ENCODE results near the gene PRDM16. TPM values are rescaled to one million over a fixed set of nuclear protein-coding genes. Genes with fewer than 3 reads are reported as not detected.

Gene PRDM16
- total RNA-seq, 4 donors from 2014 or later, result 15.7 to 54.3 (median 27.6) TPM

DNA sequence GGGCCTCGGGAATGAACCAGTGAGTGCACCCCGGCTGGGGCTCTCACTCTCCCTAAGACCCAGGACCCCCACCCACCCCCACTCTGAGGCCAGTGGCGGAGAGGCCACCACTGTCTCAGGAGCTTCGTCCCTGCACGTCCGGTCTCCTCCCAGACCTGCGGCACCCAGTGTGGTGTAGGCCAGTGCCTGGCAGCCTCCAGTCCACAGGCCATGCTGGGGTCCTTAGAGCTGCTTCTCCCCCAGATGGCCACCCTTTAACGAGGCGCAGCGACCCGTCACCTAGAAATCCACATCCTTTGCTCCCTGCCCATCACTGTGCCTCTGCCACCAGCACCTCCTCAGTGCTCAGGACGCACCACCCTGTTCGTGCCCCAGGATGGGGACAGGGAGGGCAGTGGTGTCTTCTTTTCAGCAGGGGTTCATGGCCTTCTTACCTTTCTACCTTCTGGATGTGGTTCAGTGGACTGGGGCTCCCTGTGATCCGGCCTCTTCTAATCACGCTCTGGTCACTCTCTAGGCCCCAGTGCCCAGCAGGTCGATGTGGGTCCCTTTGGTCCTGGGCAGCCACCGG is 253.5 kb downstream of the PRDM16 start:
- 76 to 82% methylated on average over 17 of the region's 17 CpGs for WGBS, 2 donors
- H3K27me3 ChIP-seq, result no peaks in the 10 kb centered on the region
- H3K9me3 ChIP-seq, result no peaks in the 10 kb centered on the region
- peak overlapping the region; percentile 24 to 87 (median 70) for H3K27ac ChIP-seq
- H3K4me1 ChIP-seq, result peaks cover 35 to 50% of the 10 kb centered on the region in 2 donors
- H3K36me3 ChIP-seq, result no peaks in the 10 kb centered on the region
- DNase-seq, result no peak
- intact Hi-C loops (cut with DNase I), result no loop called here
- TF ChIP-seq POLR2A (IDR thresholded peaks at IDR 0.05) (no peak), CTCF (IDR thresholded peaks at IDR 0.05) (no peak)
- no peak overlapping the region for H3K4me3 ChIP-seq (replicated peaks in 1 of 3)

- intact Hi-C loops (cut with DNase I), result no loop called here
- no peak overlapping the region for H3K4me3 ChIP-seq (replicated peaks in 1 of 3)
- no peaks in the 10 kb centered on the region for H3K9me3 ChIP-seq
- DNase-seq, result peak; percentile 97
- H3K4me1 ChIP-seq, result peaks cover 35 to 56% of the 10 kb centered on the region in 2 donors
- no peaks in the 10 kb centered on the region for H3K27me3 ChIP-seq
- TF ChIP-seq POLR2A (IDR thresholded peaks at IDR 0.05) (peak in 1 of 2 donors; percentile 72), CTCF (IDR thresholded peaks at IDR 0.05) (peak in 1 of 6 experiments; percentile 9)
- peak overlapping the region; percentile 70 to 87 (median 78) for H3K27ac ChIP-seq
- 31 to 33% methylated on average over 23 to 30 of the region's 40 CpGs for WGBS, 2 donors
- H3K36me3 ChIP-seq, result no peaks in the 10 kb centered on the region
Observed at GRCh38 chr1:3323021-3323795, 254.2 kb downstream of the PRDM16 start.

GRCh38 chr1:3323796-3324703 is 255.0 kb downstream of the PRDM16 start:
- H3K9me3 ChIP-seq, result no peaks in the 10 kb centered on the region
- peak overlapping the region; percentile 70 to 86 (median 78) for H3K27ac ChIP-seq
- peaks cover 35 to 60% of the 10 kb centered on the region in 2 donors for H3K4me1 ChIP-seq
- H3K4me3 ChIP-seq (replicated peaks in 1 of 3), result no peak overlapping the region
- intact Hi-C loops (cut with DNase I), result no loop called here
- 56 to 68% methylated on average over 17 to 21 of the region's 26 CpGs for WGBS, 2 donors
- no peaks in the 10 kb centered on the region for H3K27me3 ChIP-seq
- TF ChIP-seq CTCF (IDR thresholded peaks at IDR 0.05), result no peak
- peak in 1 of 2 donors; percentile 8 for TF ChIP-seq POLR2A (IDR thresholded peaks at IDR 0.05)
- DNase-seq, result peak; percentile 72 to 91
- no peaks in the 10 kb centered on the region for H3K36me3 ChIP-seq

GRCh38 chr1:3324704-3325535 is 255.9 kb downstream of the PRDM16 start:
- intact Hi-C loops (cut with DNase I), result no loop called here
- peaks cover 40 to 62% of the 10 kb centered on the region in 2 donors for H3K4me1 ChIP-seq
- 85 to 99% methylated on average over 11 to 12 of the region's 22 CpGs for WGBS, 2 donors

More at GRCh38 chr1:3324704-3325535, 255.9 kb downstream of the PRDM16 start:
- TF ChIP-seq POLR2A (IDR thresholded peaks at IDR 0.05), result no peak
- TF ChIP-seq CTCF (IDR thresholded peaks at IDR 0.05), result no peak
- Histone ChIP-seq H3K27me3 (no peaks in the 10 kb centered on the region), H3K36me3 (no peaks in the 10 kb centered on the region), H3K27ac (peak overlapping the region; percentile 61 to 86 (median 70)), H3K9me3 (no peaks in the 10 kb centered on the region), H3K4me3 (replicated peaks in 1 of 3) (no peak overlapping the region)
- DNase-seq, result no peak

All from thyroid gland (tissue), 4 donors.